HEK293 (cell line): Measurements from ENCODE around the gene ATXN8OS.

Source experiments
- CTCF ChIP-seq: fragments of 450-650 bp; formaldehyde crosslinking; IDR thresholded peaks from 2 replicates; pipeline ENCODE4 v1.5.1; 2016; ENCODE audit warnings: missing biosample characterization, missing genetic modification characterization
- HOXD13 ChIP-seq: sonication (generic); formaldehyde crosslinking; IDR thresholded peaks from 2 replicates; pipeline ENCODE4 v1.8.0; 2022; ENCODE audit warnings: missing genetic modification reagents, borderline replicate concordance
- MZF1 ChIP-seq: fragments of 450-650 bp; formaldehyde crosslinking; IDR thresholded peaks from 2 replicates; pipeline ENCODE4 v1.5.1; 2017; ENCODE audit warnings: missing biosample characterization, missing genetic modification characterization, borderline replicate concordance
- ZNF138 ChIP-seq: fragments of 450-650 bp; formaldehyde crosslinking; IDR thresholded peaks from 2 replicates; pipeline ENCODE4 v1.5.1; 2016; ENCODE audit warnings: missing biosample characterization, missing genetic modification characterization, borderline replicate concordance
- ZNF155 ChIP-seq: fragments of 450-650 bp; formaldehyde crosslinking; IDR thresholded peaks from 2 replicates; pipeline ENCODE4 v1.5.1; 2016; ENCODE audit warnings: missing biosample characterization, missing genetic modification characterization
- ZNF19 ChIP-seq: fragments of 450-650 bp; formaldehyde crosslinking; IDR thresholded peaks from 2 replicates; pipeline ENCODE4; 2016; ENCODE audit warnings: missing biosample characterization, missing genetic modification characterization, low read depth

GRCh38 chr13:70170689-70171088 is 63.1 kb downstream of the ATXN8OS start:
- TF ChIP-seq ZNF155 (tag by site-specific recombination) (no peak), CTCF (no peak), ZNF19 (tag by site-specific recombination) (no peak), HOXD13 (CRISPR knock-in tag) (no peak), MZF1 (tag by site-specific recombination) (no peak), ZNF138 (tag by site-specific recombination) (no peak)
